B cell (primary cell): Measurements from ENCODE around the gene ARHGEF19. TPM values are rescaled to one million over a fixed set of nuclear protein-coding genes. Genes with fewer than 3 reads are reported as not detected.

ENCODE experiments used
- ATAC-seq: fragments of 200-7000 bp; cut with Tn5 transposase; one replicate; pipeline ENCODE4 v1.10.0; 2021; ENCODE audit warnings: low read depth, mild to moderate bottlenecking, moderate number of reproducible peaks, moderate library complexity
- CTCF ChIA-PET: fragments of 350-600 bp; sonication (Branson Sonifier 250); formaldehyde crosslinking; loops from one replicate; lab custom pipeline; 2021; ENCODE audit warnings: antibody characterized with exemption, inconsistent platforms; lab: Charles Lee
- POLR2A ChIA-PET: fragments of 350-600 bp; sonication (Branson Sonifier 250); formaldehyde crosslinking; loops from one replicate; lab custom pipeline; 2021; ENCODE audit warnings: antibody characterized with exemption; lab: Charles Lee
- DNase-seq: peaks from one replicate; pipeline ENCODE4 v3.0.0; 2013
- H2AFZ ChIP-seq: 2 replicates; pipeline ENCODE4 v1.6.1; 2012; ENCODE audit warnings: mild to moderate bottlenecking, low read depth, low read length; ENCODE audit not compliant: insufficient read depth, poor library complexity, severe bottlenecking
- H3K27ac ChIP-seq, 2 donors: 1 replicate in 1 of 2; 2 replicates in 1 of 2; pipeline ENCODE4 v1.5.1; 2012 to 2013; ENCODE audit warnings: low read length in 2 of 2, mild to moderate bottlenecking in 2 of 2, moderate library complexity in 1 of 2
- H3K27me3 ChIP-seq, 4 experiments: fragments of 200-600 bp in 1 of 4; sonication (generic) in 1 of 4; replicated peaks in 1 of 4; 1 replicate in 2 of 4; 2 replicates in 2 of 4; pipeline versions ENCODE4 v1.6.1 to v1.7.0; 2013 to 2016; ENCODE audit warnings: low read length in 3 of 4, mild to moderate bottlenecking in 2 of 4, mixed read lengths in 1 of 4, moderate library complexity in 1 of 4; ENCODE audit not compliant: insufficient read depth in 4 of 4, control insufficient read depth in 3 of 4; ENCODE audit errors: control extremely low read depth in 1 of 4
- H3K36me3 ChIP-seq, 2 experiments: replicated peaks in 1 of 2; 1 replicate in 1 of 2; 2 replicates in 1 of 2; pipeline versions ENCODE4 v1.6.1 to v1.7.1; 2013; ENCODE audit warnings: low read length in 1 of 2; ENCODE audit not compliant: insufficient read depth in 2 of 2, control insufficient read depth in 1 of 2; ENCODE audit errors: control extremely low read depth in 1 of 2, extremely low read depth in 1 of 2
- H3K4me1 ChIP-seq, 2 donors: fragments of 200-600 bp in 1 of 2; sonication (generic) in 1 of 2; 1 replicate in 1 of 2; 2 replicates in 1 of 2; pipeline versions ENCODE4 v1.5.1 to v1.6.1; 2013 to 2017; ENCODE audit warnings: low read length in 2 of 2; ENCODE audit not compliant: control insufficient read depth in 2 of 2, insufficient read depth in 2 of 2
- H3K4me2 ChIP-seq: replicated peaks from 2 replicates; pipeline ENCODE3; 2012; ENCODE audit warnings: mild to moderate bottlenecking, low read depth, low read length; ENCODE audit not compliant: poor library complexity, severe bottlenecking
- H3K4me3 ChIP-seq, 5 experiments: fragments of 200-600 bp in 1 of 5; sonication (generic) in 1 of 5; 1 replicate in 3 of 5; 2 replicates in 2 of 5; pipeline versions ENCODE4 v1.5.1 to v1.7.0; 2011 to 2016; ENCODE audit warnings: low read length in 4 of 5, mild to moderate bottlenecking in 4 of 5, low read depth in 2 of 5, control low read depth in 1 of 5, moderate library complexity in 1 of 5; ENCODE audit not compliant: insufficient read depth in 1 of 5; ENCODE audit errors: control extremely low read depth in 1 of 5, extremely low read depth in 1 of 5
- H3K79me2 ChIP-seq: fragments of 200-600 bp; sonication (generic); one replicate; pipeline ENCODE4 v1.6.0; 2016; ENCODE audit warnings: low read length; ENCODE audit not compliant: control insufficient read depth, insufficient read depth
- H3K9ac ChIP-seq: fragments of 200-600 bp; sonication (generic); 2 replicates; pipeline ENCODE4 v1.6.1; 2017; ENCODE audit warnings: mild to moderate bottlenecking, low read length, moderate library complexity
- H3K9me3 ChIP-seq, 3 donors: one replicate each; pipeline versions ENCODE4 v1.6.1 to v1.7.1; 2013; ENCODE audit warnings: low read length in 2 of 3; ENCODE audit not compliant: control insufficient read depth in 2 of 3, insufficient read depth in 1 of 3; ENCODE audit errors: control extremely low read depth in 1 of 3
- H4K20me1 ChIP-seq: 2 replicates; pipeline ENCODE4 v1.6.0; 2012; ENCODE audit warnings: mild to moderate bottlenecking, low read length; ENCODE audit not compliant: insufficient read depth, control insufficient read depth, poor library complexity, severe bottlenecking
- H3K27ac Mint-ChIP-seq: one replicate; pipeline ENCODE4 v1.8.0; 2021; ENCODE audit warnings: mixed read lengths
- H3K27me3 Mint-ChIP-seq: one replicate; pipeline ENCODE4 v1.8.0; 2021; ENCODE audit warnings: mixed read lengths
- H3K4me1 Mint-ChIP-seq: one replicate; pipeline ENCODE4 v1.8.0; 2021; ENCODE audit warnings: mixed read lengths
- H3K4me3 Mint-ChIP-seq: one replicate; pipeline ENCODE4 v1.8.0; 2021; ENCODE audit warnings: mixed read lengths
- H3K9me3 Mint-ChIP-seq: one replicate; pipeline ENCODE4 v1.8.0; 2022; ENCODE audit warnings: mixed read lengths; ENCODE audit not compliant: insufficient read depth
- CTCF ChIP-seq: fragments of 200-600 bp; IDR thresholded peaks from one replicate; pipeline ENCODE4 v1.8.0; 2022; ENCODE audit warnings: antibody characterized with exemption, mild to moderate bottlenecking
- EZH2 ChIP-seq: IDR thresholded peaks from 2 replicates; pipeline ENCODE4 v1.6.1; 2012; ENCODE audit warnings: borderline replicate concordance, low read depth, mild to moderate bottlenecking, moderate library complexity, low read length; ENCODE audit not compliant: insufficient read depth, poor library complexity, severe bottlenecking
- WGBS: methylation state at CpG from one replicate; pipeline ENCODE4 v1.1.5; 2013; ENCODE audit warnings: missing lambda C conversion rate; ENCODE audit not compliant: insufficient coverage; 5-methylcytosine and 5-hydroxymethylcytosine counted together
- intact Hi-C: fragments of 100-400 bp; cut with micrococcal nuclease; formaldehyde crosslinking; loops from one replicate; pipeline ENCODE4 v1.10.0; 2022
- polyA plus RNA-seq: library from polyadenylated mRNA; depleted of rRNA; stranded (reverse); fragments of >200 nt; gene quantifications from 2 replicates; pipeline ENCODE4 v1.2.3, GENCODE V29; 2012
- total RNA-seq, 2 donors: library from RNA; stranded (reverse); fragments of 120-200 nt in 1 of 2; gene quantifications; 1 replicate in 1 of 2; 2 replicates in 1 of 2; pipeline versions ENCODE4 v1.2.3 to v1.2.4, GENCODE V29; 2013 to 2022

ARHGEF19 gene
- total and polyA plus RNA-seq, 2 donors (not counting 1 experiment from before 2014, with no cell fraction given), result 13.9 to 20.9 TPM

GRCh38 chr1:16152481-16153087, 59.9 kb downstream of the ARHGEF19 start:
- 82% methylated on average over 10 of the region's 16 CpGs for WGBS
- H3K4me3 Mint-ChIP-seq, result no peak overlapping the region
- Histone ChIP-seq H3K27ac (no peak overlapping the region), H3K79me2 (no peaks in the 10 kb centered on the region), H3K4me1 (peaks cover 29 to 30% of the 10 kb centered on the region in 2 donors), H3K27me3 (peaks cover 0 to 74% (median 27%) of the 10 kb centered on the region in 4 experiments), H3K9ac (no peak overlapping the region), H3K4me3 (no peak overlapping the region), H3K36me3 (no peaks in the 10 kb centered on the region), H2AFZ (no peak overlapping the region), H3K9me3 (peaks cover 0 to 23% (median 0%) of the 10 kb centered on the region in 3 donors), H4K20me1 (no peaks in the 10 kb centered on the region), H3K4me2 (no peak overlapping the region)
- peaks cover 34% of the 10 kb centered on the region for H3K27me3 Mint-ChIP-seq
- CTCF ChIA-PET, result no interaction called here
- no peaks in the 10 kb centered on the region for H3K9me3 Mint-ChIP-seq
- no peak for ATAC-seq
- H3K27ac Mint-ChIP-seq, result no peak overlapping the region
- DNase-seq, result no peak
- peaks cover 23% of the 10 kb centered on the region for H3K4me1 Mint-ChIP-seq
- intact Hi-C loops, result no loop called here
- no peak for TF ChIP-seq EZH2
- TF ChIP-seq CTCF, result no peak
- POLR2A ChIA-PET, result no interaction called here

- no peak overlapping the region for H2AFZ ChIP-seq
Observed at GRCh38 chr1:16151995-16152384, 60.5 kb downstream of the ARHGEF19 start.

More at GRCh38 chr1:16151995-16152384, 60.5 kb downstream of the ARHGEF19 start:
- H3K9me3 ChIP-seq, result peaks cover 0 to 23% (median 0%) of the 10 kb centered on the region in 3 donors
- no peak for DNase-seq
- no peak overlapping the region for H3K27ac ChIP-seq
- no peak for TF ChIP-seq EZH2
- no peak for TF ChIP-seq CTCF
- Mint-ChIP-seq H3K9me3 (no peaks in the 10 kb centered on the region), H3K4me1 (peaks cover 20% of the 10 kb centered on the region), H3K27me3 (peaks cover 38% of the 10 kb centered on the region), H3K4me3 (no peak overlapping the region), H3K27ac (no peak overlapping the region)
- WGBS, result 89% methylated on average over 3 of the region's 4 CpGs
- ChIA-PET CTCF (no interaction called here), POLR2A (no interaction called here)
- no peaks in the 10 kb centered on the region for H3K79me2 ChIP-seq
- H3K36me3 ChIP-seq, result no peaks in the 10 kb centered on the region
- H3K27me3 ChIP-seq, result peaks cover 0 to 78% (median 27%) of the 10 kb centered on the region in 4 experiments
- H3K4me3 ChIP-seq, result no peak overlapping the region
- H3K4me1 ChIP-seq, result peaks cover 29 to 30% of the 10 kb centered on the region in 2 donors
- H4K20me1 ChIP-seq, result no peaks in the 10 kb centered on the region
- intact Hi-C loops, result no loop called here
- no peak for ATAC-seq
- no peak overlapping the region for H3K9ac ChIP-seq
- no peak overlapping the region for H3K4me2 ChIP-seq
